ENCODE results near the gene ATP6V1C2. TPM values are rescaled to one million over a fixed set of nuclear protein-coding genes. Genes with fewer than 3 reads are reported as not detected.

ATP6V1C2 gene
- total RNA-seq, 4 donors from 2014 or later: not detected

DNA sequence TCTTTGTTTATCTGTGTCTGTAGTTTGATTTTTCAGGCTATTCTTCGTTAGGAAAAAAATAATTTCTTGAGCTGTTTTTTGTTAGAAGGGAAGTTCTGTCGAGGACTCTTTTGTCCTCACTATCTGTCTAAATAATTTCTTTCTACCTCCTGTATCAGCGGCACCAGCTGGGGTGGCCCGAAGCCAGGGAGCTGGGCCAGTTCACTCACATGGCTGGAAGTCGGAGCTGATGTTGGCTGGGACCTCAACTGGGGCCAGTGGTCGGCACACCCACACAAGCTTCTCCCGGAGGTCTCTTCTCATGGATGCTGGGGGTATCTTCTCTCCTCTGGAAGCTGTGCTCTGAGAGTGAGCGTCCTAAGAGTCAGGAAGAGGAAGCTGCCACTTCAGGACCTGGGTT, 99.1 kb downstream of the ATP6V1C2 start:
- DNase-seq (no peak), ATAC-seq (no peak)
- intact Hi-C loops (cut with DNase I; ENCODE audit: low total_unique reads): no loop called here
- Histone ChIP-seq H3K4me1 (no peaks in the 10 kb centered on the region), H3K27ac (no peak overlapping the region), H3K9me3 (no peaks in the 10 kb centered on the region), H3K36me3 (no peaks in the 10 kb centered on the region), H3K4me3 (no peak overlapping the region), H3K27me3 (peaks cover 0 to 4% (median 2%) of the 10 kb centered on the region in 3 donors)
- in situ Hi-C loops (cut with MboI; ENCODE audit: low sequenced_read_pairs in 4 of 4): no loop called here
- TF ChIP-seq, protein P1, sequence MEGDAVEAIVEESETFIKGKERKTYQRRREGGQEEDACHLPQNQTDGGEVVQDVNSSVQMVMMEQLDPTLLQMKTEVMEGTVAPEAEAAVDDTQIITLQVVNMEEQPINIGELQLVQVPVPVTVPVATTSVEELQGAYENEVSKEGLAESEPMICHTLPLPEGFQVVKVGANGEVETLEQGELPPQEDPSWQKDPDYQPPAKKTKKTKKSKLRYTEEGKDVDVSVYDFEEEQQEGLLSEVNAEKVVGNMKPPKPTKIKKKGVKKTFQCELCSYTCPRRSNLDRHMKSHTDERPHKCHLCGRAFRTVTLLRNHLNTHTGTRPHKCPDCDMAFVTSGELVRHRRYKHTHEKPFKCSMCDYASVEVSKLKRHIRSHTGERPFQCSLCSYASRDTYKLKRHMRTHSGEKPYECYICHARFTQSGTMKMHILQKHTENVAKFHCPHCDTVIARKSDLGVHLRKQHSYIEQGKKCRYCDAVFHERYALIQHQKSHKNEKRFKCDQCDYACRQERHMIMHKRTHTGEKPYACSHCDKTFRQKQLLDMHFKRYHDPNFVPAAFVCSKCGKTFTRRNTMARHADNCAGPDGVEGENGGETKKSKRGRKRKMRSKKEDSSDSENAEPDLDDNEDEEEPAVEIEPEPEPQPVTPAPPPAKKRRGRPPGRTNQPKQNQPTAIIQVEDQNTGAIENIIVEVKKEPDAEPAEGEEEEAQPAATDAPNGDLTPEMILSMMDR (IDR thresholded peaks at IDR 0.05 in 4 of 5, conservative IDR thresholded peaks at IDR 0.05 in 1 of 5): no peak
- no peak for TF ChIP-seq POLR2A (IDR thresholded peaks at IDR 0.05)

DNA sequence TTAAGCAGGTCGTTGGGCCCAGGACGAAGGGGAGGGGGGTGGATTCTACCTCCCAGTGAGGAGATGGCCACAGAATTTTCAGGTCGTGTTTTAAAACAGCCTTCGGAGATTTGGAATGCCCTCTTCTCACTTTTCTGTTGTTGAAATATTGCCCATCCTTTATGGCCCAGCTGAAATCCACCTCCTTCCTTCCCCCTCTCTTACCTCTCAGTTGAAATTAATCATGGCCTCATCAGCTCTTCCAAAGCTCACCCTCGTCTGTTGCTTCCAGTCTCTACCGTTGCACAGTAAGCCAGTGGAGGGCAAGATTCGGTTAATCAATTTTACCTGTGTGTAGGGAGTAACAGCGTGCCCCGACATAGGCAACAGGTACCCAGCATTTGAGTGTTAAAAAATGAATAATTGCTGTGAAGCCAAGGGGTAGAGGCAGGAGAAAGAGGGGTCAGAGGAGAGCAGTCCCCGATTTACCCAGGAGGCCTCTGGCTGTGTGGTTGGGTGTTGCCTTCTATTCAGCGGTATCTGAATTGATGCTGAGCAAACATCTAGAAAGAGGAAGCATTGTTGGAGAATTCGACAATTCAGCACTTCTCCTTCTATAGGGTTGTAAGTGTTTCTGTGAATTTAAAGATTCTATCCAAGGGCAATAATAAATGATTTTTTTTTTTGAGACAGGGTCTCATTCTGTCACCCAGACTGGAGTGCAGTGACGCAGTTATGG, 99.7 kb downstream of the ATP6V1C2 start:
- in situ Hi-C loops (cut with MboI; ENCODE audit: low sequenced_read_pairs in 4 of 4) (no loop called here), intact Hi-C loops (cut with DNase I; ENCODE audit: low total_unique reads) (no loop called here)
- no peak for DNase-seq
- TF ChIP-seq, protein P1 (IDR thresholded peaks at IDR 0.05 in 4 of 5, conservative IDR thresholded peaks at IDR 0.05 in 1 of 5): no peak
- no peak for TF ChIP-seq POLR2A (IDR thresholded peaks at IDR 0.05)
- H3K9me3 ChIP-seq: no peaks in the 10 kb centered on the region
- no peaks in the 10 kb centered on the region for H3K36me3 ChIP-seq
- H3K27me3 ChIP-seq: peaks cover 0 to 4% (median 2%) of the 10 kb centered on the region in 3 donors
- H3K4me1 ChIP-seq: no peaks in the 10 kb centered on the region
- ATAC-seq: no peak
- H3K27ac ChIP-seq: no peak overlapping the region
- H3K4me3 ChIP-seq: no peak overlapping the region

DNA sequence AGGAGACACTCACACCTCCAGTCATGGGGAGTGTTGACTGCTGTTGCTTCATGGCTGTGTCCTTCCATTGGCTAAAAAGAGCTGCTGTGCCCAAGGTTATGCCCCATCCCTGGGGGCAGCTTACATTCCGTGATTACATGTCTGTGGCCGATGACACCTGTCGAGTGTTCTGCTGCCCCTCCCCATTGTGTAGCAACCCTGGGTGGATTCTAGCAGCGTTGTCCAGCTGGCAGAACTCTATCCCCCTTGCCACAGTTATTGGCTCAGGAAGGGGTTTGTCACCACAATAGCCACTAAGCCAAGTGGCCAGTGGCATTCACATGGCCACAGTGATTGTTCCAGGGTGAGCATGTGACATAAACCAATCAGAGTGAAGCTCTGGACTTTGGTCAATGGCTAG, 102.8 kb downstream of the ATP6V1C2 start:
- no peaks in the 10 kb centered on the region for H3K4me1 ChIP-seq
- H3K27ac ChIP-seq: no peak overlapping the region
- intact Hi-C loops (cut with DNase I; ENCODE audit: low total_unique reads): no loop called here
- TF ChIP-seq, protein P1 (IDR thresholded peaks at IDR 0.05 in 4 of 5, conservative IDR thresholded peaks at IDR 0.05 in 1 of 5): no peak
- TF ChIP-seq POLR2A (IDR thresholded peaks at IDR 0.05): no peak
- H3K36me3 ChIP-seq: no peaks in the 10 kb centered on the region
- peaks cover 0 to 4% (median 0%) of the 10 kb centered on the region in 3 donors for H3K27me3 ChIP-seq
- ATAC-seq (no peak), DNase-seq (no peak)
- no peaks in the 10 kb centered on the region for H3K9me3 ChIP-seq
- no peak overlapping the region for H3K4me3 ChIP-seq
- in situ Hi-C loops (cut with MboI; ENCODE audit: low sequenced_read_pairs in 4 of 4): no loop called here

DNA sequence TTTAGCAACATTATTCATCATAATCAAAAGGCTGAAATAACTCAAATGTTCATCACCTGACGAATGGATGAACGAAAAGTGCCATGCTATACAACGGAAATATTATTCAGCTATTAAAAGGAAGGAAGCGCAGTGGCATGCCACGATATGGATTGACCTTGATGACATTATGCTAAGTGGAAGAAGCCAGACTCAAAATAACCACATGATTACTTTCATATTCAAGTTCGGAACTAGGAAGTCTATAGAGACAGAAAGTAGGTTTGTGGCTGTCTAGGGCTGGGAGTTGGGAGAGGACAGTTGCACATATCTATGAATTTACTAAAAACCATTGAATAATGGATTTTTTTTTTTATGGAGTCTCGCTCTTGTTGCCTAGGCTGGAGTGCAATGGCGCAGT, 104.6 kb downstream of the ATP6V1C2 start:
- H3K4me3 ChIP-seq: no peak overlapping the region
- ATAC-seq: no peak
- H3K9me3 ChIP-seq: no peaks in the 10 kb centered on the region
- intact Hi-C loops (cut with DNase I; ENCODE audit: low total_unique reads) (no loop called here), in situ Hi-C loops (cut with MboI; ENCODE audit: low sequenced_read_pairs in 4 of 4) (loop anchor here in 2 of 4 donors (25.0 kb wide), 3 partner anchors 586 to 736 kb away; no protein-coding TSS in a partner anchor)
- no peaks in the 10 kb centered on the region for H3K36me3 ChIP-seq
- peaks cover 0 to 7% (median 4%) of the 10 kb centered on the region in 3 donors for H3K27me3 ChIP-seq
- H3K27ac ChIP-seq: no peak overlapping the region
- H3K4me1 ChIP-seq: no peaks in the 10 kb centered on the region
- no peak for DNase-seq
- TF ChIP-seq, protein P1 (IDR thresholded peaks at IDR 0.05 in 4 of 5, conservative IDR thresholded peaks at IDR 0.05 in 1 of 5): no peak
- TF ChIP-seq POLR2A (IDR thresholded peaks at IDR 0.05): no peak

Data from gastrocnemius medialis (tissue), 4 donors.